GM23248 (cell line): Measurements from ENCODE around the gene LMO3.

Source experiments
- EZH2 ChIP-seq: fragments of 200-600 bp; sonication (generic); IDR thresholded peaks from 2 replicates; pipeline ENCODE4 v1.6.1; 2018; ENCODE audit warnings: antibody characterized with exemption, mild to moderate bottlenecking; ENCODE audit not compliant: insufficient read depth, poor library complexity, severe bottlenecking
- EZH2phosphoT487 ChIP-seq: fragments of 200-600 bp; sonication (generic); IDR thresholded peaks from 2 replicates; pipeline ENCODE4 v1.6.1; 2018; ENCODE audit warnings: antibody characterized with exemption, moderate library complexity, mild to moderate bottlenecking, low read depth; ENCODE audit not compliant: insufficient read depth

DNA sequence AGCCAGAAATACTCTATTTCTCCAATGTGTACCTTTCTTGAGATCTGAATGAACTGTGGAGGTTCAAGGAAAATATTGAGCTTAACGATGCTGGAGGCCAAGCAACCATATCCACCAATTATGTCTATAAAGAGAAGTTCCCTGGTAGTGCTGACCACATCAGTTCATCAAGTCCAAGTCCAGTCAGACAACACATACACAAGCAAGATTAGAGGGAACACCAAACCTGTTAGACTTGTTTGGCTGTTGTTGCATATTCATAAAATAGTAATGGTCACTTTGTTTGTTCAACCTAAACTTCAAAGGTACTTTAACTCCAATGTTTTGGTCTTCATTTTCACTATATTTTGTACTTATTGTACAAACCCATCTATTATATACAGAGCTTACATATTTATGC is 81.6 kb downstream of the LMO3 start:
- TF ChIP-seq EZH2phosphoT487 (no peak), EZH2 (no peak)
